ENCODE measurements around the gene KRT81. TPM values are rescaled to one million over a fixed set of nuclear protein-coding genes. Genes with fewer than 3 reads are reported as not detected.
"Not testable (repeated sequence)": the region's sequence is repeated elsewhere in the genome, so short reads cannot be mapped to it uniquely, and the experiment has no call there.

KRT81 gene
- polyA plus RNA-seq, 3 donors, result not detected

DNA sequence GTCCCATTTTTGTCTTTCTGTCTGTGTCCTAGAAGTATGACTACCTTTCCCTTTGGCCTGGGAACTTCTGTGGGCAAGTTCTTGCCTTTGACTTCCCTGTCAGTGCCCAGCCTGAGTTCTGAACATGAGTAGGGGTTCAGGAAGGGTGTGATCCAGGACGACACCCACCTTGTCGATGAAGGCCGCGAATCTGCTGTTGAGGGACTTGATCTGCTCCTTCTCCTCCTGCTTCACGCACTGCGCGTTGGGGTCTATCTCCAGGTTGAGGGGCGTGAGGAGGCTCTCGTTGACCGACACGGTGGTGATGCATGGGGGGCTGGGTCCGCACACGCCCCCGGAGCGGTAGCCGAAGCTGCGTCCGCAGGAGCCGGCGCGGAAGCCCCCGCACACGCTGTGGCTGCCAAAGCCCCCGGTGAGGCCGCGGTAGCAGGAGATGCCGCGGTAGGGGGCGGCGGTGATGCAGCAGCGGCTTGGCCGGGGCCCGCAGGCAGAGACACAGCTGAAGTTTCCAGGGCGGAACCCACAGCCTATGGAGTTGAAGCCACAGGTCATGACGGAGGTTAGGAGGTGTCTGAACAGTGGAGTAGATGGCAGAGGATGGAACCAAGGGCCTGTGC is 29.6 kb upstream of the KRT81 start, which contains the start of gene KRT83:
KRT83 (minus strand) TSS at position 615 of the 617 bp plus-strand sequence; CDS start at position 552, 63 bp downstream.
- DNase-seq (ENCODE audit: extremely low read depth in 1 of 11, low read depth in 9 of 11, low spot score in 4 of 11), result no peak

DNA sequence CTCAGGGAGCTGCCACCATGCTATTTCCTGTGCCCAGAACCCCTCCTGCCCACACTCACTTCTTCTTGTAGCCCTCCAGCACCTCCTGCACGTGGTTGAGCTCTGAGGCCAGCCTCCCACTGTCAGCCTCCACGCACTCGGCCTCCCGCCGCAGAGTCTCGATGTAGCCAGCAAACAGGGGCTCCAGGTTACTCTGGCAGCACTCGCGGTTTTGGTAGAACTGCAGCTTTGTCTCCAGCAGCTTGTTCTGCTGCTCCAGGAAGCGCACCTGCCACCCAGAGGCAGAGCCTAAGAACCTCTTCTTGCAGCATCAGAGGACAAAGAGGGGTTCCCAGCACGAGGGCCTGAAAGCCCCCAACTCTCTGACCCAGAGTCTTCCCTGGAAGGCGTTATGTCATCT is 27.8 kb upstream of the KRT81 start:
- no peak for DNase-seq (ENCODE audit: extremely low read depth in 1 of 11, low read depth in 9 of 11, low spot score in 4 of 11)

DNA sequence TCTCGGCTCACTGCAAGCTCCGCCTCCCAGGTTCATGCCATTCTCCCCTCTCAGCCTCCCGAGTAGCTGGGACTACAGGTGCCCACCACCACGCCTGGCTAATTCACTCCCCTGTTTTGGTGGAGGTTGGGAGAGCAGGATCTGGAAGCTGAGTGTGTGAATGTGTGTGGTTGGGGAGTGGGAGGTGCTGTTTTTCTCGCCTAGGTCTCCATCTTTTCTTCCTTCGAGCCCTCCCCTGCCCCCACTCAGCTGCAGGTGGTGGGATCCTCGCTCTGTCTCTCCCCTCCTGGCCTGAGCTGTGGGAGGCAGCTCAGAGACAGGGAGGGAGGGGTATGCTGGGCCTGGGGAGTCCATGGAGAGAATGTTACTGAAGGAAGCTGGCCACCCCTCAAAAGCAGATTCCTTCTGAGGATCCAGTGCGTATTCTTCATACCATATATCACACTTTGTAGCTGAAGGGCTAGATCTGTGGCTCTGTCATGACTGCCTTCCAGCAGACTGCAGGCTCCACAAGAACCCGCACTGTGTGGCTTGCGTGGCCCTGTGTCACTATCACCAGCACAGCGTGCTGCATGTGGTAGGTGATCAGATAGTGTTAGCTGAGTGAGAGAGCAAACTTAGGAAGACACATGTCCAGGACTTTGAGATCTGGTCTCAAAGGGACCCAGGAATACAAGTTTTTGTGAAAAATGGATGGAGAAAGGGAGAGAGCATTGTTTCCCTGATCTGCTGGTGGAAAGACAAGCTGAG is 27.1 kb upstream of the KRT81 start:
- no peak for DNase-seq (ENCODE audit: extremely low read depth in 1 of 11, low read depth in 9 of 11, low spot score in 4 of 11)

DNA sequence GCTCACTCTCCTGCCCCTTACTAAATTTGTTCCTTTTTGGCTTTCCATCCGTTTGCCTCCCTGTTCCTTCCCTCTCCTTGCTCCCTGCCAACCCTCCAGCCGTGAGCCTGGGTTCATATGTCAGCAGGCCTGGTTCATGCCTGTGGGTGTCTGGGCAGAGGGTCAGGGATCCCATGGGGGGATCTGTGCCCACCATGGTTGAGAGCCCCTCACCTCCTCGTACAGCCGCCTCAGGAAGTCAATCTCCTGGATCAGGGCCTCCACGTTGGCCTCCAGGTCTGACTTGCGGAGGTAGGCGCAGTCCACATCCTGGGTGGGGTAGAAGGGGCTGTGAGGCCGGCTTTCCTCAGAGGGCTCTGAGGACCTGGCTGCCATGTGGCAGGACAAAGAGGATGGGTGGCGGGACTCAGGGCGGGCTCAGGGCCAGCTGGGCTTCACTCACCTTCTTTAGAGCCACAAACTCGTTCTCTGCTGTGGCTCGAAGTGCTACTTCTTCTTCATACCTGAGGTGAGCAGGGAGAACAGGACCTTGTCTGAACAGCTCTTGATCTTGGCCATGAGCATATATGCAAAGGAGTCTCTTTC is 26.2 kb upstream of the KRT81 start:
- DNase-seq (ENCODE audit: extremely low read depth in 1 of 11, low read depth in 9 of 11, low spot score in 4 of 11), result no peak

DNA sequence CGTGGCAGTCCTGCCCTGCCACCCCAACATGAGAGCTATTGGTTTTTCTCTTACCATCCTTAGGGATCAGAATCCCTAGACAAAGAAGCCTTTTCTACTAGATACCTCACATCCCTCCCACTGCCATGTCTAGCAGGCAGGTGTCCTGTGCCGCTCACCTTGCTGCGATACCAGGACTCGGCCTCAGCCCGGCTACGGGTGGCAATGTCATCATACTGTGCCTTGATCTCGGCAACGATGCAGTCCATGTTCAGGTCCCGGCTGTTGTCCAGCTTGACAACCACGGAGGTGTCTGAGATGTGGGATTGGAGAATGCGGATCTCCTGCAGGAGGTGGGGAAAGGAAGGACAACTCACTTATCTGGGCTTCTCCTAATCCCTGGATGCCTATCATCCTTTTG is 25.4 kb upstream of the KRT81 start:
- DNase-seq (ENCODE audit: extremely low read depth in 1 of 11, low read depth in 9 of 11, low spot score in 4 of 11), result no peak

DNA sequence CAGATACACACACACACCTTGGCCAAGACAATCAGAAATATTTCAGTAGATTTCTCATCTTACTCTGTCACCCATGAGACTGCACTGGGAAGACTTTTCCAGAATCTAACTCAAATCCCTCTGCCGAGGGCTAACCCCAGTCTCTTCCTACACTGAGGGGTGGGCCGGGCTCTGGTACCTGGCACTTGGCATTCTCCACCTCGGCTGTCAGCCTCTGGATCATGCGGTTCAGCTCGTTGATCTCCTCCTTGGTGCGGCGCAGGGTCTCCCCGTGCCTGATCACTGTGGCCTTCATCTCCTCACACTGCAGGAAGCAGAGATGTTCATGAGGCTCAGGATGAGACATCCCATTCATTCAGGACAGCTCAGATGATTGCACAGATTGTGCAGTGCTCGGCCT is 25.0 kb upstream of the KRT81 start:
- no peak for DNase-seq (ENCODE audit: extremely low read depth in 1 of 11, low read depth in 9 of 11, low spot score in 4 of 11)

DNA sequence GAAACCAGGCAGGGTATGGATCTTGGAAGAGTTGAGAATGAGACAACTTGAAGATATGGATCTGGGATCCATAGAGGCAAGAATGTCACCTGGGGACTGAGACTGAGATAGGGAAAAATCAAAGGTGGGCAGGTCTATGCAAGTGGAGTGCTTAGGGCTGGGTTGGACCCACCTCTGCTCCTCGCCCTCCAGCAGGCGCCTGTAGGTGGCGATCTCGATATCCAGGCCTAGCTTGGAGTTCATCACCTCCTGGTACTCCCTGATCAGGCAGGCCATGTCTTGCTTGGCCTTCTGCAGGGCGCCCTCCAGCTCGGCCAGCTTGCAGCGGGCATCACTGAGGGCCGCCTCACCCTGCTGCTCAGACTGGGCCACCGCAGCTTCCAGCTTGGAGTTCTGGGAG is 24.4 kb upstream of the KRT81 start:
- not testable (repeated sequence) for DNase-seq (ENCODE audit: extremely low read depth in 1 of 11, low read depth in 9 of 11, low spot score in 4 of 11)

DNA sequence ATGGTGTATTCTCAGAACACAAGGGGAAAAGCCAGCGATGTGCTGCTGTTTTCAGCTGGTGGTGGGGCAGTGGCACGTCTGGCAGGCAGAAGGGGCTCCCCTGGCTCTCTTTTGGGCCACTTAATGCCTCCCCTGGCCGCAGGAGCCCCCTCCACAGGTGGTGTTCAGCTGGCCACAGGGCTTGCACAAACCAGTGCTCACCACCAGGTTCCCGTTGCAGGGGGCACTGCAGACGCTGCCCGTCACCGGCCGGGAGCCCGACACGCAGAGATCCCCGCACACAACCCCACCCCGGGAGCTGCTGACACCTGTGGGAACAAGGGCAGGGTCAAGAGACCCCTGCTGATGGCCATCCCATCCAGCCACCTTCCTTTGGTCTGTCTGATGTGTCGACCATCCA is 23.2 kb upstream of the KRT81 start:
- no peak for DNase-seq (ENCODE audit: extremely low read depth in 1 of 11, low read depth in 9 of 11, low spot score in 4 of 11)

DNA sequence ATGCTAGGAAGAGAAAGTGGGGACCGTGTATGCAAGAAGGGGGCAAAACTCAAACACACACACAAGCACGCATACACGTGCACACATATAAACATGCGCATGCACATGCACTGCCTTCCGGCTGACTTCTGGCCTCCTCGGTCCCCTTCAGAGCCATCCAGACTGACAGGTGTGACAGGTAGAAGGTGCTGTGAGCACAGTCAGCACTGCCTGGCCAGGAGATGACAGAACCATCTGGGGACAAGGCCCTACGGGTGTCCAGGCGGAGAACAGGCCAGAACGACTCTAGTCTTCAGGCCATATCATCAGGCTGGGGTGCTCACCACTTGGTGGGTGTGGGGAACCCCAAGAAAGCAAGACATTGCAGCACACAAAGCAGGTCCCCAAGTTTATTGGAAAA is 22.6 kb upstream of the KRT81 start:
- no peak for DNase-seq (ENCODE audit: extremely low read depth in 1 of 11, low read depth in 9 of 11, low spot score in 4 of 11)

DNA sequence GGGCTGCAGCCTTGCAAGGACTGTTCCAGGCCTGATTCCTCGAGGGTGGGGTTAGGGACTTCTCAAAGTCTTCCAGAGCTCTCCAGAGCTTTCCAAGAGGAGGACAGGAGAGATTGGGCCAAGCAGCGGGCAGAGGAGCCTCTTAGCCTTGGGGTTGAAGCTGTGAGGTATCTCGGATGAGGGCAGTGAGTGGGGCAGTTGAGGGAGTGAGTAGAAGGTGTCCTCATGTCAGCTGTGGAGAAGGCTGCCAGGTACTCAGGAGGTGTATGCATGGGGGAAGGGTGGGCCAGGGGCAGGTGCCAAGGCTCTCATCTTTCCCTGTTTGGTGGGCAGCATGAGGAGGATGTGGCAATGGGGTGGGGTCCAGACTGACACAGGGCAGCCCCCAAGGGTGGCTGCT is 22.1 kb upstream of the KRT81 start:
- DNase-seq (ENCODE audit: extremely low read depth in 1 of 11, low read depth in 9 of 11, low spot score in 4 of 11), result no peak

DNA sequence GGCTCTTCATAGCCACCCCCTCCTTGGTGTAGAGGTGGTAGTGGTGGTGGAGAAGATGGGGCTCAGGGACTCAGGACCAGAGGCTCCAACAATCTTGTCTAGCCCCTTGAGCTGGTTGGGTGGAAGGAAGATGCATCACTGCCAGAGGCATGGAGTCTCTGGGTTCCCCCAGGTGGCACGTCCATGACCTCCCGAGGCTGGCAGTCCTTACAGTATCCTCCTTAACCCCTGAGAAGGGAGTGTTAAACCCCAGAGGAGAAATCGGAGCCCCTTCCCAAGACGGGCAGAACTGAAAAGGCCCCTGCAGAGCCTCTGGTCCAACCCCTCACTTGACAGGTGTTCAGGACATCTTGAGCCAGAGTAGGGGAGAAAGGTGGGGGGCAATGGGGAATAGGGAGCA is 20.8 kb upstream of the KRT81 start:
- no peak for DNase-seq (ENCODE audit: extremely low read depth in 1 of 11, low read depth in 9 of 11, low spot score in 4 of 11)

DNA sequence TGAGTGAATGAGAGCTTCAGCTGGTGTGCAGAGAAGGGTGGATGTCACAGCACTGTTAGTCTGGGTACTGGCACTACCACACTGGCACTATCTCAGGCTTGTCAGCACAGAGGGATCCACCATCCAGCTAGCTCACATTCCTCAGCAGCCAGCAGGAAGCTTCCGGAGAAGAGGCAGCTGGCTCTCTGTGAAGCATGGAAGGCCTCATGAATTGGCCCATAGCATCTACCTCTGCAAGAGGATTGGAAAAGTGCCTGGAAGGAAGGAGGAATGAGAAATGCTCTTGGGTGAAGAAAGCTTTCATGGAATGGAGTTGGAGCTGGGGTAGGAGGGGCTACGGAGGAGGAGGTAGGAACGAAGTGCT is 19.9 kb upstream of the KRT81 start:
- no peak for DNase-seq (ENCODE audit: extremely low read depth in 1 of 11, low read depth in 9 of 11, low spot score in 4 of 11)

DNA sequence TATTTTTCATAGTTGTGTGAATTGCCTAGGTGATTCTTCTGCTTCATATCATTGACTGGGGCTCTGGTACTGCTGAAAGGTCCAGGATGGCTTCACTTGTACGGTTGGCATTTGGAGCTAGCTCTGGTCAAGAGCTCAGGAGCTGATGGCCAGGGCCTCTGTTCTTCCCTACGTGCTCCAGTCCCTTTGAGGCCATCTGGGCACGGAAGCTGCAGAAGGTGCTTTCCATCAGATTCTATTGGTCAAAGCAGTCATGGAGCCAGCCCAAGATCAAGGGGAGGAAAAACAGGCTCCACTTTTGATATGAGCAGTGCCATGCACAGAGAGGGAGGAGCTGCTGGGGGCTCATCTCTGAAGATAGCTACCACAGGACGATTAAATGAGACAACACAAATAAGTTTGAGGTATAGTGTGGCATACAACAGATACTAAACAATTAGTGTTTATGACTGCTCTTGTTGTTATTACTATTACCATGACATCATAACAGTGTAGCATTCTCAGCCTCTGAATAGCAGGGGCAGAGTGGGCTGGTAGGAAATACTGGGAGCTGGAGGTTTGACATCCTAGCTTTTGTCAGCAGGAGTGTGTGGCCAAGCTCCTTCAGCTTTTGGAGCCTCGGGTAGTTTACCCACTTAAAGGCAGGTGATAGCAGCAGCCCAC is 19.4 kb upstream of the KRT81 start:
- no peak for DNase-seq (ENCODE audit: extremely low read depth in 1 of 11, low read depth in 9 of 11, low spot score in 4 of 11)

DNA sequence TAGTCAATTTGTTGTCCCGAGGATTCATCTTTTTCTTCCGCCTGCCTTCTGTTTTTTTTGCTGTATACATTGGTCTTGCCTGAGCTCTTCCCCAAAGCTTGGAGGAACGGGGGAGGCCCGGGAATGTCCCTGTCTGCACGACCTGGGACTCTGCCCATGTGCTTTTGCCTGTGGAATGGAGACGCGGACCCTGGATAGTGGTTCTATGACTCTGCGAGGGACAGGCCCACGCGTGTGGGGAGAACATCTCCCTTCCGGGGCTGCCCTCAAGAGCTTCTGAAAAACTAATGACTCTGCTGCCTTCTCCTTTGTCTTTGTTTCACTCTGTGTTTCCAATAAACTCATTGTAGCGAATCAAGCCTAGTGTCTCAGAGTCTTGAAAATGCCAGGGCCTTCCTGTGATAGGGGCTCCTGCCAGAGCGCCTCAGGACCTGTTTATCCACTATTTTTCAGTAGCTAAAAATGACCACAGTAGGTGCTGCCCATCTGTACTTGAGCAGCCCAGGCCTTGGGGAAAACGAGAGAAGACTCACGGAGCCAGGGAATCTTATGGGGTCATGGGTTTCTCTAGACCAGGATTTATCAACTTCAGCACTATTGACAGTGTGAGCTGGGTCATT is 17.6 kb upstream of the KRT81 start:
- peak in 3 of 11 donors; percentile 2 to 10 (median 9) for DNase-seq (ENCODE audit: extremely low read depth in 1 of 11, low read depth in 9 of 11, low spot score in 4 of 11)

DNA sequence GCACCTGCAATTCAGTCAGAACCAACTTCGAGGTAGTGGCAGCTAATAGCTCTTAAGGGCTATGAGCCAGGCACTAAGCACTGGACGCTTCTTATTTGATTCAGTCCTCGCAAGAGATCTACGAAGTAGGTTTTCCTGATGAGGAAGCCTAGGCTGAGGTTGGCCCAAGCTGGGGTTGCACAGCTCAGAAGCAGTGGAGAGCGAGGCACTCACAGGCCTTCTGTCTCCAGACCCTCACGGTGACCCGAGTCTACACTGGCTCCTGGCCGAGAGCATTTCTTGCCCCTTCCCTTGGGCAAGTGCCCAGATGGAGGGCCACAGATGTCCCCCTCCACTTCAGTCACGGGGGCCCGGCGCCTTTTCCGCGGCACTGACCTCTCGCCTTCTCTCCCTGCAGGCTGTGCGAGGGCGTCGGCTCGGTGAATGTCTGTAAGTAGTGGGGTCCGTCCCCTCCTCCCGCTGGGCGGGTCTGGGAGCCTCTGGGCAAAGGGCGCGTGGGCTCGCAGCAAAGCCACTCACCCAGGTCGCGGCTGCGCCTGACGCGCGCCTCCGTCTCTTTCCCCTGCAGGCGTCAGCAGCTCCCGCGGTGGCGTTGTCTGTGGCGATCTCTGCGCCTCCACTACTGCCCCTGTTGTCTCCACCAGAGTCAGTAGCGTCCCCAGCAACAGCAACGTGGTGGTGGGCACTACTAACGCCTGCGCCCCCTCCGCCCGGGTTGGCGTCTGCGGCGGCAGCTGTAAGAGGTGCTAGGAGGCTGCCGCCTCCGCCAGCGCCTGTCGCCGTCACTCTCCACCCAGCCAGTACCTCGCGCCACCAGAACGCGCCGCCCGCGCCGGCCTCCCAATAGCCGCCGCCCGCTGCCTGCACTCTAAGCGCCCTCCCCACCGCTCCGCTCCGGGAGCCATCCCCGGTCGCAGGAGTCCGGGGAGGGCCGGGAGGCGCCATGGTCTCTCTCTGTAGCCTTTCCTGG is 16.8 kb upstream of the KRT81 start:
- DNase-seq (ENCODE audit: extremely low read depth in 1 of 11, low read depth in 9 of 11, low spot score in 4 of 11), result peak in 9 of 11 donors; percentile 32 to 66 (median 49)

DNA sequence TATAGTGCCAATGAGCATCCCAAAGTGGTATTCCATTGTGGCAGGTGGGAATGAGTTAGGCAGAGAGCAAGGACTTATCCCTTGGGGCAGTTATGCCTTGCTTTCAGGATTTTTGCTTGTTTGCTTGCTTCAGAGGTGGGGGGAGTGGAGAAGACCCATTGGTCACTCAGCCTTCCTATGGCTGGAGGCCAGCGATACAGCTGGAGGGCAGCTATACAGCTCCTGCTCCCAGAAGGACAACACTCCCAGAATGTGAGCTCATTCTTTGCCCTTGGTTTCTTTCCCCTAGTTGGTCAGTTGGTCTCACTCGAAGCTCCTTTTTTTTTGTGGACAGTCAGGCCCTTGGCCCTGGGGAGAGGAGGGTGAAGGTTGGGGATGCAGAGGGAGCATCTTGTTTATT is 15.4 kb upstream of the KRT81 start:
- peak in 2 of 11 donors; percentile 12 to 19 for DNase-seq (ENCODE audit: extremely low read depth in 1 of 11, low read depth in 9 of 11, low spot score in 4 of 11)

DNA sequence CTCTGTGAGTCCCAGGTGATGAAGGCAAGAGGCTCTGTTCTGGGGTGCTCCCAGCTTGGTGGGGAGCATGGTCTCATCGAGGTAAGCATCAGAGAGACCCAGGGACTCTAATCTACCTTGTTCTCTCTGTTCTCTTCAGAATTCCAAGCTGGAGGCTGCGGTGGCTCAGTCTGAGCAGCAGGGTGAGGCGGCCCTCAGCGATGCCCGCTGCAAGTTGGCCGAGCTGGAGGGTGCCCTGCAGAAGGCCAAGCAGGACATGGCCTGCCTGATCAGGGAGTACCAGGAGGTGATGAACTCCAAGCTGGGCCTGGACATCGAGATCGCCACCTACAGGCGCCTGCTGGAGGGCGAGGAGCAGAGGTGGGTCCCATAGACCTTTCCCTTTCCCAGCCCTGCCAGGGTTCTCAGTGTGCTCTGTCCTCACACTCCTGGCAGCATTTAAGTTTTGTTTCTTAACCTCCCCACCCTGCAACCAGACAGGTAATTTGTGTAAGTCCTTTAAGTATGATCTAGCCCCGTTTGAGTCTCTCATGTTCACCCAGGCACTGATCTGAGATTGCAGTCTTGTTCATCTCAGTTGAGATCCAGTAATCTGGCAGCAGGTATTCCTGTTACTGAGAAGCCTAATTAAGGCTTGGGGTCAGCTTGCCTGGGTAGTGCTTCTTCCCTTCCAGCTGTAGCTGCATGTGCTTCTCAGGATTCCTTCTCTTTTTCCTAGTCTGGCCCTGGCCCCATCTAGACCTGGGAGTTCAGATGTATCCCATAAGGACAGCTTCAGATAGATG is 14.8 kb upstream of the KRT81 start:
- no peak for DNase-seq (ENCODE audit: extremely low read depth in 1 of 11, low read depth in 9 of 11, low spot score in 4 of 11)

DNA sequence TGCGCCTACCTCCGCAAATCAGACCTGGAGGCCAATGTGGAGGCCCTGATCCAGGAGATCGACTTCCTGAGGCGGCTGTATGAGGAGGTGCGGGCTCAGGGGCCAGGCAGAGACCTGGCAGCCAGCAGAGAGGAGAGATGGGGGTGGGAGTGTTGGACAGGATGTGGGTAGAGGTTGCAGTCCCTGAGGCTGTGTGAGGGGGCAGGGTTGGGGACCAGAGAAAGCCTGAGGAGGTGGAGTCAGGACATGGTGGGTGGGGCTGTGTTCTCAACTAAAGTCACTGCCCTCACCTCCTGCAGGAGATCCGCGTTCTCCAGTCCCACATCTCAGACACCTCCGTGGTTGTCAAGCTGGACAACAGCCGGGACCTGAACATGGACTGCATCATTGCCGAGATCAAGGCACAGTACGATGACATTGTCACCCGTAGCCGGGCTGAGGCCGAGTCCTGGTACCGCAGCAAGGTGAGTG is 13.6 kb upstream of the KRT81 start:
- not testable (repeated sequence) for DNase-seq (ENCODE audit: extremely low read depth in 1 of 11, low read depth in 9 of 11, low spot score in 4 of 11)
